HEK293T (cell line): Measurements from ENCODE around the gene C6orf89.

Experiments
- CTCF ChIA-PET: fragments of 350-600 bp; formaldehyde crosslinking; extraction: SDS; loops from one replicate; lab custom pipeline; 2021; ENCODE audit warnings: antibody characterized with exemption, inconsistent platforms; lab: Yijun Ruan, JAX
- POLR2A ChIA-PET: fragments of 350-600 bp; formaldehyde crosslinking; extraction: SDS; loops from one replicate; lab custom pipeline; 2020; ENCODE audit warnings: antibody characterized with exemption, inconsistent platforms; lab: Yijun Ruan, JAX
- DNase-seq: peaks from one replicate; pipeline ENCODE4 v3.0.0; 2012; ENCODE audit warnings: mixed read lengths; ENCODE audit errors: extremely low spot score
- ARNT ChIP-seq: fragments of 450-650 bp; IDR thresholded peaks from 2 replicates; pipeline ENCODE4 v1.6.1; 2017; ENCODE audit warnings: mild to moderate bottlenecking
- BHLHE40 ChIP-seq: fragments of 450-650 bp; IDR thresholded peaks from 2 replicates; pipeline ENCODE4 v1.6.1; 2016; ENCODE audit warnings: mild to moderate bottlenecking, moderate library complexity, borderline replicate concordance
- CTBP1 ChIP-seq: fragments of 450-650 bp; IDR thresholded peaks from 2 replicates; pipeline ENCODE4 v1.6.1; 2016; ENCODE audit warnings: borderline replicate concordance
- ELF4 ChIP-seq: fragments of 450-650 bp; IDR thresholded peaks from 2 replicates; pipeline ENCODE4 v1.6.1; 2017; ENCODE audit warnings: antibody characterized with exemption
- FOXA1 ChIP-seq: fragments of 450-650 bp; IDR thresholded peaks from 2 replicates; pipeline ENCODE4 v1.6.1; 2016; ENCODE audit warnings: mild to moderate bottlenecking
- FOXK2 ChIP-seq: fragments of 450-650 bp; IDR thresholded peaks from 2 replicates; pipeline ENCODE4 v1.6.1; 2016; ENCODE audit warnings: mild to moderate bottlenecking
- FOXM1 ChIP-seq: fragments of 450-650 bp; IDR thresholded peaks from 2 replicates; pipeline ENCODE4 v1.6.1; 2017; ENCODE audit warnings: mild to moderate bottlenecking, borderline replicate concordance
- HDGF ChIP-seq: fragments of 450-650 bp; IDR thresholded peaks from 2 replicates; pipeline ENCODE4 v1.6.1; 2017; ENCODE audit warnings: antibody characterized with exemption, borderline replicate concordance
- L3MBTL2 ChIP-seq: fragments of 450-650 bp; conservative IDR thresholded peaks from 2 replicates; pipeline ENCODE4 v1.6.1; 2016; ENCODE audit warnings: mild to moderate bottlenecking
- LEF1 ChIP-seq: fragments of 450-650 bp; IDR thresholded peaks from 2 replicates; pipeline ENCODE4 v1.6.1; 2017; ENCODE audit warnings: mild to moderate bottlenecking, borderline replicate concordance
- NFRKB ChIP-seq: fragments of 450-650 bp; IDR thresholded peaks from 2 replicates; pipeline ENCODE4 v1.6.1; 2016; ENCODE audit warnings: mild to moderate bottlenecking, moderate library complexity
- SP1 ChIP-seq: fragments of 450-650 bp; IDR thresholded peaks from 2 replicates; pipeline ENCODE4 v1.6.1; 2017
- SUZ12 ChIP-seq: fragments of 450-650 bp; IDR thresholded peaks from 2 replicates; pipeline ENCODE4 v1.6.1; 2016; ENCODE audit warnings: mild to moderate bottlenecking
- TARDBP ChIP-seq: fragments of 450-650 bp; IDR thresholded peaks from 2 replicates; pipeline ENCODE4 v1.6.1; 2016
- ZNF384 ChIP-seq: fragments of 450-650 bp; IDR thresholded peaks from 2 replicates; pipeline ENCODE4 v1.6.1; 2016
- TF ChIP-seq, protein P1 (sequence below): fragments of 450-650 bp; IDR thresholded peaks from 2 replicates; pipeline ENCODE4 v1.6.1; 2016

C6orf89 gene

GRCh38 chr6:36964349-36964748, 78.6 kb downstream of the C6orf89 start:
- ChIA-PET POLR2A (interaction anchor here (1.1 kb wide), 1 partner anchor 11 kb away, joined by 3 read pairs; no protein-coding TSS in a partner anchor), CTCF (no interaction called here)
- DNase-seq, result no peak
- TF ChIP-seq HDGF (no peak), LEF1 (no peak), FOXA1 (no peak), SP1 (no peak), ELF4 (no peak), FOXK2 (no peak), L3MBTL2 (no peak), CTBP1 (no peak), NFRKB (no peak), TARDBP (no peak), ZNF384 (no peak), SUZ12 (no peak)
- TF ChIP-seq, protein P1, sequence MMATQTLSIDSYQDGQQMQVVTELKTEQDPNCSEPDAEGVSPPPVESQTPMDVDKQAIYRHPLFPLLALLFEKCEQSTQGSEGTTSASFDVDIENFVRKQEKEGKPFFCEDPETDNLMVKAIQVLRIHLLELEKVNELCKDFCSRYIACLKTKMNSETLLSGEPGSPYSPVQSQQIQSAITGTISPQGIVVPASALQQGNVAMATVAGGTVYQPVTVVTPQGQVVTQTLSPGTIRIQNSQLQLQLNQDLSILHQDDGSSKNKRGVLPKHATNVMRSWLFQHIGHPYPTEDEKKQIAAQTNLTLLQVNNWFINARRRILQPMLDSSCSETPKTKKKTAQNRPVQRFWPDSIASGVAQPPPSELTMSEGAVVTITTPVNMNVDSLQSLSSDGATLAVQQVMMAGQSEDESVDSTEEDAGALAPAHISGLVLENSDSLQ, result no peak

GRCh38 chr6:36964908-36965307, 79.2 kb downstream of the C6orf89 start:
- ChIA-PET POLR2A (no interaction called here), CTCF (interaction anchor here (1.3 kb wide), 1 partner anchor 13 kb away, joined by 4 read pairs; no protein-coding TSS in a partner anchor)
- TF ChIP-seq CTBP1, result no peak
- no peak for TF ChIP-seq L3MBTL2
- no peak for TF ChIP-seq TARDBP
- no peak for DNase-seq

- DNase-seq, result no peak
- TF ChIP-seq L3MBTL2, result no peak
- TF ChIP-seq, protein P1, result no peak
- TF ChIP-seq TARDBP, result no peak
- no peak for TF ChIP-seq FOXA1
- TF ChIP-seq BHLHE40, result no peak
- TF ChIP-seq LEF1, result no peak
- TF ChIP-seq HDGF, result no peak
- no peak for TF ChIP-seq CTBP1
- TF ChIP-seq FOXM1, result no peak
- no peak for TF ChIP-seq SUZ12
- TF ChIP-seq ELF4, result no peak
- no peak for TF ChIP-seq NFRKB
- no peak for TF ChIP-seq SP1
- no peak for TF ChIP-seq ARNT
- no peak for TF ChIP-seq ZNF384
- no peak for TF ChIP-seq FOXK2
- ChIA-PET CTCF (interaction anchor here (0.8 kb wide), 1 partner anchor 10 kb away, joined by 4 read pairs; no protein-coding TSS in a partner anchor), POLR2A (interaction anchor here (2.0 kb wide), 1 partner anchor 19 kb away, joined by 6 read pairs; the partner anchor contains the start of gene MTCH1)
Measured at GRCh38 chr6:36967301-36967700, 81.5 kb downstream of the C6orf89 start.

DNA sequence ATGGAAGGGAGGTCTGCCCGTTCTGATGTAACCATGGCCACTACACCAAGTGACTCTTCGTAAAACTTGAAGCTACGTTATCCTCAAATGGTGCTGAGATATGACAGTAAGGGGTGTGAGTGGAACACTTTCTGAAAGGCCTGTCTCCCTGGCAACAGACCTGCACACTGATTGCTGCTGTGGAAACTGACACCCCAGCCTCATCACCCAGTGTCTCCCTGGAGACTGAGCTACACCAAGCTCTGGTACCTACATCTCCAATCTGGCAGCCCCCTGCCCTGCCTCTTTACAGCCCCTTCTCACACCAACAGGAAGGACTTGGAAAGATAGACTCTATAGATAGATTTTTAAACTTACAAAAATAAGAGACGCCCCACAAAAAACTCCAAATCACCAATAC, 82.0 kb downstream of the C6orf89 start:
- DNase-seq, result no peak
- POLR2A ChIA-PET, result interaction anchor here (2.0 kb wide), 1 partner anchor 18 kb away, joined by 6 read pairs; the partner anchor contains the start of gene MTCH1
- TF ChIP-seq FOXA1, result no peak
- TF ChIP-seq, protein P1, result no peak
- no peak for TF ChIP-seq BHLHE40
- TF ChIP-seq SUZ12, result no peak
- TF ChIP-seq LEF1, result no peak
- no peak for TF ChIP-seq FOXM1
- TF ChIP-seq SP1, result no peak
- no peak for TF ChIP-seq NFRKB
- no peak for TF ChIP-seq CTBP1
- TF ChIP-seq TARDBP, result no peak
- TF ChIP-seq ARNT, result no peak
- no peak for TF ChIP-seq FOXK2
- TF ChIP-seq L3MBTL2, result no peak
- TF ChIP-seq HDGF, result no peak
- TF ChIP-seq ELF4, result no peak
- TF ChIP-seq ZNF384, result no peak
- CTCF ChIA-PET, result interaction anchor here (0.8 kb wide), 1 partner anchor 10 kb away, joined by 4 read pairs; no protein-coding TSS in a partner anchor

DNA sequence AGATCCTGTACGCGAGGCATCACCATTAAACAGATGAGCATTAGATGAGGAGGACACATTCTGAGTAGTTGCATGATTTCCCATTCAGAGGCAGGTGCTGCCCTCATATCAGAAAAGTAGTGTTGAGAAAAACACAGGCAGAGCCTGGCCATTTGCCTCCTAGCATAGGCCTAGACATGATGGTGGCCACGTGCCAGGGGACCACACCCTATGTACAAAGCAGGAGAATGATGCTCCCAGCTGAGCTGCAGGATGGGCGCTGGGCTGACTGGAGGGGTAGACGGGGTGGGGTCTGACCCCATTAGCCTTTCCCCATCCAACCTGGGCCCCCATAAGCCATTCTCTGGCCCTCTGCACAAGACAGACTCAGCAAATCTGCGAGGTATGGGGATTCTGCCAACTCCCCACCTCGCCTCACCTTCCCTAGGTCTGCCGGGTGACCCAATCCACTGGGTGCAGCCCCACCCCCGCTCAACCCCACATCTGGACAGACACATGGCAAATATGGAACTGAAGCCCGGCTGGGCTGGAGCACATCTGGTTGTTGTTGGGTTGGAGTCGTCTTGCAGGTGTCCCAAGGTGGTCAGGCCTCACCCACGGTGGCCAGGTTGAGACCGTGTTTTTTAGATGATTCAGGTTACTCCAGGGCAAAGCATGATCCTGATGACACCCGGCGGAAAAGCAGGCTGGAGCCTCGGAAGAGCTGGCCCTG, 82.7 kb downstream of the C6orf89 start:
- TF ChIP-seq TARDBP, result no peak
- TF ChIP-seq CTBP1, result no peak
- no peak for TF ChIP-seq LEF1
- TF ChIP-seq SUZ12, result no peak
- TF ChIP-seq, protein P1, result no peak
- TF ChIP-seq ARNT, result no peak
- TF ChIP-seq L3MBTL2, result no peak
- no peak for TF ChIP-seq SP1
- no peak for TF ChIP-seq FOXA1
- no peak for TF ChIP-seq NFRKB
- TF ChIP-seq BHLHE40, result no peak
- no peak for TF ChIP-seq HDGF
- TF ChIP-seq FOXK2, result no peak
- no peak for TF ChIP-seq FOXM1
- no peak for TF ChIP-seq ELF4
- TF ChIP-seq ZNF384, result no peak
- DNase-seq, result no peak
- ChIA-PET POLR2A (no interaction called here), CTCF (no interaction called here)
